Activated naive CD8-positive, alpha-beta T cell treated with anti-CD3 and anti-CD28 coated beads, Interleukin-2, amount 50 U/mL, for 24 hours (primary cell): Measurements from ENCODE around the gene WDR45B.

Experiments
- ATAC-seq: fragments of 150-1000 bp; cut with Tn5 transposase; one replicate; pipeline ENCODE4 v1.10.0; 2021
- DNase-seq: peaks from one replicate; pipeline ENCODE4 v3.0.0; 2021
- H3K27ac Mint-ChIP-seq: one replicate; pipeline ENCODE4 v1.8.0; 2021; ENCODE audit warnings: mild to moderate bottlenecking, mixed read lengths
- H3K27me3 Mint-ChIP-seq: one replicate; pipeline ENCODE4 v1.8.0; 2021; ENCODE audit warnings: mixed read lengths
- H3K36me3 Mint-ChIP-seq: one replicate; pipeline ENCODE4 v1.8.0; 2021; ENCODE audit warnings: low read depth, mixed read lengths
- H3K4me1 Mint-ChIP-seq: one replicate; pipeline ENCODE4 v1.8.0; 2021; ENCODE audit warnings: mixed read lengths
- H3K4me3 Mint-ChIP-seq: one replicate; pipeline ENCODE4 v1.8.0; 2021; ENCODE audit warnings: mild to moderate bottlenecking, moderate library complexity, mixed read lengths
- H3K9me3 Mint-ChIP-seq: one replicate; pipeline ENCODE4 v1.8.0; 2021; ENCODE audit warnings: mixed read lengths

Gene WDR45B

DNA sequence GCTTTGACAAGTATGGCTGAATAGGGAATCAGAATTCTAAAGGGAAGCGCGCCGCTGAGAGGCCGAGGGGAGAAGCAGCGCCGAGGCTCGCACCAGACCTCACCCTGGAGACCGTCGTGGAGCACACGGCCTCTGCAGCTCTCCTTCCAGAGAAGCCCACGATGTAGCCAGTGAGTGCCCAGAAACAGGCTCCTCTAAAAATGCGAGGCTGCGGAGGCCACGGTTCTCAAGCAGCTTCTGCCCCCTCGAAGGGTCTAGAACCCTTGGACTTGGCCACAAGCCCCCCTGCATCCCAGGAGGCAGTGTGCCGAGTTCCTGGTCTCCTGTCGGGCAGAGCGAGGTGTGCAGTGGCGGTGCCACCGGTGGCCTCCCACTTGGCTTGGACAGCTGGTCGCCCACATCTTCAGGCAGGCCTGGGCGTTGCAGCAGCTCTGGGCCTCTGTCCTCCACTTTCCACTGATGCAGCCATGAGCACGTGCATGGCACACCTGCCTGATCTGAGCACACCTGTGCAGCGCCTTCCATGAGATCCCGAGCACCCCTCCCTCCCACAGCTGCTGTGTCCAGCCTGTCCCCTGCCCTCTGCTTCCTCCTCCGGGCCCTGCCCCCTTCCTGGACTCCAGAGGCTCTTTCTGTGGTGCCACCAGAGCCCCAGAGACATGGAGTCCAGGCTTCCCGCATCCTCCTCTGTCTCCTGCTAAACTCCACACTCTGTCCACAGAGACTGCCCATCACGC lies 18.9 kb upstream of the WDR45B start:
- ATAC-seq = no peak
- no peaks in the 10 kb centered on the region for H3K36me3 Mint-ChIP-seq
- no peak for DNase-seq
- no peak overlapping the region for H3K4me3 Mint-ChIP-seq
- H3K9me3 Mint-ChIP-seq = no peaks in the 10 kb centered on the region
- no peak overlapping the region for H3K27ac Mint-ChIP-seq
- peaks cover 4% of the 10 kb centered on the region for H3K4me1 Mint-ChIP-seq
- H3K27me3 Mint-ChIP-seq = no peaks in the 10 kb centered on the region

DNA sequence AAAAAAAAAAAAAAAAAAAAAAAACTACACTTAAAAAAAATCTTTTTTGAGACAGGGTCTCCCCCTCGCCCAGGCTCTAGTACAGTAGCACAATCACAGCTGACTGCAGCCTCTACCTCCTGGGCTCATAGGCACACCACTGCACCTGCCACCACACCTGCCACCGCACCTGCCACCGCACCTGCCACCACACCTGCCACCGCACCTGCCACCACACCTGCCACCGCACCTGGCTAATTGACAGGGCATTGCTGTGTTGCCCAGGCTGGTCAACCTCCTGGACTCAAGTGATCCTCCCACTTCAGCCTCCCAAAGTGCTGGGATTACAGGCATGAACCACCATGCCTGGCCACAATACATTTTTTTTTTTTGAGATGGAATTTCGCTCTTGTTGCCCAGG lies 17.6 kb upstream of the WDR45B start:
- H3K27me3 Mint-ChIP-seq = no peaks in the 10 kb centered on the region
- H3K9me3 Mint-ChIP-seq = no peaks in the 10 kb centered on the region
- no peak overlapping the region for H3K4me3 Mint-ChIP-seq
- no peak overlapping the region for H3K27ac Mint-ChIP-seq
- peaks cover 4% of the 10 kb centered on the region for H3K4me1 Mint-ChIP-seq
- ATAC-seq (no peak), DNase-seq (no peak)
- H3K36me3 Mint-ChIP-seq = no peaks in the 10 kb centered on the region

DNA sequence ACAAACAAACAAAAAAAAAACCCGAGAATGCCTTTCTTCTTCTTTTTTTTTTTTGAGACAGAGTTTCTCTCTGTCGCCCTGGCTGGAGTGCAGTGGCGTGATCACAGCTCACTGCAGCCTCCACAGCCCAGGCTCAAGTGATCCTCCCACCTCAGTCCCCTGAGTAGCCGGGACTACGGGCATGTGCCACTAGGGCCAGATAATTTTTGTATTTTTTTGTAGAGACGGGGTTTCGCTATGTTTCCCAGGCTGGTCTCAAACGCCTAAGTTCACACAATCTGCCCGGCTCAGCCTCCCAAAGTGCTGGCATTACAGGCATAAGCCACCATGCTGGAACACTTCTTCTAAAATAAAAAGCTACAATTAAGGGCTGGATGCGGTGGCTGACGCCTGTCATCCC lies 17.0 kb upstream of the WDR45B start:
- no peaks in the 10 kb centered on the region for H3K9me3 Mint-ChIP-seq
- no peak overlapping the region for H3K27ac Mint-ChIP-seq
- no peak for ATAC-seq

DNA sequence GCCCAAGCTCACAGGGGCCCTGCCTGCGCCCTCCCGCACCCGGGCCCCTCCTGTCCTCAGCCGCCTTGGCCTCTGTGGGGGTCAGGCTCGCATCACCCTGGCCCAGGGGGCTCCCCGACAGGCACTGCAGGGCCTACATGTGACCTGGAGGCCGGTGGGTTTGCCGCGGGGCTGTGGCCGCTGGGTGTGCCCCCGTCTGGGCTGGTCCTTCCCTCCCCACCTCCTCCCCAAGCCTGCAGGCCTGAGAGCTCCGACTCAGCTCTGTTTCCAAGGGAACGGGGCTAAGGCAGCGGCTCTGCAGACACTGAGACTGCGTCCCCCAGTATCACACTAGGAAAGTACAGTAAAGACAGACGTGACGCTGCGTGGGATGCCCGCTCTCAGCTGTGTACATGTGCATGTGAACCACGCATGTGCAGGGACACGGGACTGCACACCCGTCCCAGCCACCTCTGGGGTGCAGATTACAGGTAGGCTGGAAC lies 16.5 kb upstream of the WDR45B start:
- H3K27me3 Mint-ChIP-seq = no peaks in the 10 kb centered on the region
- ATAC-seq (no peak), DNase-seq (no peak)
- peaks cover 4% of the 10 kb centered on the region for H3K4me1 Mint-ChIP-seq
- H3K9me3 Mint-ChIP-seq = no peaks in the 10 kb centered on the region
- no peak overlapping the region for H3K27ac Mint-ChIP-seq
- no peaks in the 10 kb centered on the region for H3K36me3 Mint-ChIP-seq
- H3K4me3 Mint-ChIP-seq = no peak overlapping the region

More for the DNA sequence above, 17.0 kb upstream of the WDR45B start:
- no peak for DNase-seq
- Mint-ChIP-seq H3K27me3 (no peaks in the 10 kb centered on the region), H3K36me3 (no peaks in the 10 kb centered on the region), H3K4me1 (peaks cover 4% of the 10 kb centered on the region), H3K4me3 (no peak overlapping the region)

DNA sequence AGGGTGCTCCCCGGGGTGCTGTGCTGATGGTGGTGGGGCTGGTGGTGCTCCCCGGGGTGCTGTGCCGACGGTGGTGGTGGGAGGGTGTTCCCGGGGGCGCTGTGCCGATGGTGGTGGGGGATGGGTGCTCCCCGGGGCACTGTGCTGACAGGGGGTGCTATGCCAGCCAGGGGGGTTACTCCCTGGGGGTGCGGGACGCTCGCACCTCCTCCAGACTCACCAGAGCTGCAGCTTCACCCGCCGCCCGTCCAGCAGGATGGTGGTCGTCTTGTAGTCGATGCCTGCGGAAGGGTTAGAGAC lies 16.0 kb upstream of the WDR45B start:
- Mint-ChIP-seq H3K9me3 (no peaks in the 10 kb centered on the region), H3K4me1 (peaks cover 4% of the 10 kb centered on the region), H3K36me3 (no peaks in the 10 kb centered on the region), H3K4me3 (no peak overlapping the region), H3K27me3 (no peaks in the 10 kb centered on the region), H3K27ac (no peak overlapping the region)
- no peak for ATAC-seq
- DNase-seq = no peak

DNA sequence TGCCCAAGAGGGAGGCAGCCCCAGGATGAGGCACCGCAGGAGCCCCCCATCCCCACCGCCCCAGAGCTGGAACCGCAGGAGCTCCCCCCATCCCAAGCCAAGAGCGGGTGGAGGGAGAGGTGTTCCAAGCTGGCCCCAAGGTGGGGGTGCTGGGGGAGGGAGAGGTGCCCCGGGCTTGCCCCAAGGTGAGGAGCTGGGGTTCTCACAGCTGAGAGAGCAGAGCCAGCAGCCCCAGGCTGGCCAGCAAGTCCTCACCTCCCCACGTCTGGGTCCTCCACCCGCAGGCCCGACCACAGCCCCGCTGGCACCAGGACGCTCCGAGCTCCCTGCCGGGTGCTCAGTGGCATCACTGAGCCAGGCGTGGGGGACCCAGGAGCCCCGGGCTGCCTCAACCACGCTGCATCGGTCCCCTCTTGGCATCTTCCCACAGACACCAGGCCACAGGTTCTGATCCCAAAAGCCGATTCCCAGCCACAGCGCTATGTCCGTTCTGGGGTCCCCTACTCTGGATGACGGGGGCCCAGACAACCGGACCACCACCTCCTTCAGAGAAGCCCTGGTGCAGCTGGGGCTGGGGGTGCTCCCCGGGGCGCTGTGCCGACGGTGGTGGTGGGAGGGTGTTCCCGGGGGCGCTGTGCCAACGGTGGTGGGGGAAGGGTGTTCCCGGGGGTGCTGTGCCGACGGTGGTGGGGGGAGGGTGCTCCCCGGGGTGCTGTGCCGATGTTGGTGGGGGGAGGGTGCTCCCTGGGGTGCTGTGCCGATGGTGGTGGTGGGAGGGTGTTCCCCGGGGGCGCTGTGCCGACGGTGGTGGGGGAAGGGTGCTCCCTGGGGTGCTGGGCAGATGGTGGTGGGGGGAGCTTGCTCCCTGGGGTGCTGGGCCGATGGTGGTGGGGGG lies 15.4 kb upstream of the WDR45B start:
- Mint-ChIP-seq H3K36me3 (no peaks in the 10 kb centered on the region), H3K4me1 (peaks cover under 1% of the 10 kb centered on the region), H3K27ac (no peak overlapping the region), H3K4me3 (no peak overlapping the region), H3K27me3 (no peaks in the 10 kb centered on the region), H3K9me3 (no peaks in the 10 kb centered on the region)
- no peak for DNase-seq
- ATAC-seq = no peak

DNA sequence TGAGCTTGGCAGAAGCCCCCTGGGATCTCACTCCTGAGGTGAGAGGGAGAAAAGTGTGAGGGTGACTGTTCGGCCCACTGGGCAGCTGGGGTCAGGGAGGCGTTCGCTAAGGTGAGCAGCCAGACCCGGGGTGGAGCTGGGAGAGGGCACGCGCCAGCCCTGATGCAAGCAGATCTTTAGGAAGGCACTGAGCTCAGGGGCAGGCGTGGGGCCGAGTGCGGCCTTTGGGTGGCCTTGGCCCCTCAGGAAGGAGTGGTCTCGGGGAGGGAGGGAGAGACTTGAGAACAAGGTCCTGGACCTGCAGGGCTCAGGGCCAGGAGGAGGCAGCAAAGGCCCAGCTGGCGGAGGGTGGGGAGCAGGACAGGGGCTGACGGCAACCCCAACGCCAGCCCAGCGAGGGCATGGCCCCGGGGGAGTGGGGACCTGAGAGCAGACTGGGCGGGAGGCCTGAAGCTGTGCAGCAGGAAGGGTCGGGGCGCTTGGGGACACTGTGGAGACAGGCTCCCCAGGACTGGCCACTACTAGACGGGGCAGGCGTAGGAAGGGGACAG lies 14.5 kb upstream of the WDR45B start:
- no peaks in the 10 kb centered on the region for H3K27me3 Mint-ChIP-seq

DNA sequence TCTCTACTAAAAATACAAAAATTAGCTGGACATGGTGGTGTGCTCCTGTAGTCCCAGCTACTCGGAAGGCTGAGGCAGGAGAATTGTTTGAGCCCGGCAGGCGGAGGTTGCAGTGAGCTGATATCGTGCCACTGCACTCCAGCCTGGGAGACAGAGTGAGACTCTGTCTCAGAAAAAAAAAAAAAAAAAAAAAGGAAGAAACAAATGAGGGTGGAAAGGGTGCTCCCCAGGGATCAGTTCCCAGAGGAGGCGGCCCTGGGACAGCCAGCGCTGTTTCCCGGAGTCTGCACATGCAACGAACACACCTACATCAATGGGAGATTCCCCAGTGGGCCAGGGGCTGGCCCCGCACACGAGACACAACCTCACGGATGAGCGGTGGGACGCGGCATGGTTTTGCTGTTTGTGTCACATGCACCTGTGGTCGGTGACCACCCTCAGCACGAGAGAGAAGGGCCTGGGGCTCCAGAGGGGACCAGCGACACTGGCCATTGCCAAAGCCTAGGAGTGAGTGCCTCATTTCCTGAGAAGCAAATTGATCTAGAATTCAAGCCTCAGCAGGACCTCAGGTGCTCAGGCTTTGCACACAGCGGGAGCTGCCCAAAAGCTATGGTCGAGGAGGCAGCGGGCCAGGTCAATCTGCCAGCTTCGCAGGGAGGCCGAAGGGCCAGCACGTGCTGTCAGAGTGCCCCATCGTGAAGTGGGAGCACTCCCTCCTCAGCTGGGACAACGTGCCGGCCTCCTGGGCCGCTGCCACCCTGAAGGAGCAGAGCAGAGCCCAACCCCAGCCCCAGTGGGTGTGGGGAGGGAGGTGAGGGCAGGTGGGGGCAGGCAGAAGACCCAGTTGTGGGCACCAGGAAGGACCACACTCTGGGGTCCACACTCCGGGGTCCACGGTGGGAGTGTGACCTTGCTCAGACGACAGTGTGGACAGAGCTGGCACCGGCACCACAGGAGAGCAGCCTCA lies 13.8 kb upstream of the WDR45B start:
- no peak overlapping the region for H3K4me3 Mint-ChIP-seq
- no peak overlapping the region for H3K27ac Mint-ChIP-seq

More for the DNA sequence above, 14.5 kb upstream of the WDR45B start:
- Mint-ChIP-seq H3K36me3 (no peaks in the 10 kb centered on the region), H3K27ac (no peak overlapping the region), H3K9me3 (no peaks in the 10 kb centered on the region), H3K4me3 (no peak overlapping the region), H3K4me1 (no peaks in the 10 kb centered on the region)
- ATAC-seq = peak; percentile 25
- no peak for DNase-seq

DNA sequence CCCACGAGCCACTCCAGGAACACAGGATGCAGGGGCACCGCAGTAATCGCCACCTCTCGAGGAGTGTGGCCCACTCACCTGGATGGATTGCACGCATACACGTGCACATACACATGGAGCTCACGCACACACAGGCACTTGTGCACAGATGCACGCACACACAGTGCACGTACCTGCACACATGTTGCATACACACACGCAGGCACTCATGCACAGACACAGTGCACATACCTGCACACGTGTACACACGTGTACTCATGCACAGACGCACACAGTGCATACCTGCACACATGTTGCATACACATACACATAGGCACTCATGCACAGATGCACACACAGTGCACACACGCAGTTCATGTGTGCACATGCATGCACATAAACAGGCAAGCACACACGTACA lies 11.6 kb upstream of the WDR45B start:
- no peak for ATAC-seq
- DNase-seq = no peak
- H3K4me1 Mint-ChIP-seq = no peaks in the 10 kb centered on the region
- H3K27me3 Mint-ChIP-seq = no peaks in the 10 kb centered on the region
- no peaks in the 10 kb centered on the region for H3K9me3 Mint-ChIP-seq
- no peak overlapping the region for H3K4me3 Mint-ChIP-seq
- no peaks in the 10 kb centered on the region for H3K36me3 Mint-ChIP-seq
- H3K27ac Mint-ChIP-seq = no peak overlapping the region

More for the DNA sequence above, 13.8 kb upstream of the WDR45B start:
- H3K36me3 Mint-ChIP-seq = no peaks in the 10 kb centered on the region
- no peaks in the 10 kb centered on the region for H3K4me1 Mint-ChIP-seq
- DNase-seq = no peak
- no peak for ATAC-seq
- no peaks in the 10 kb centered on the region for H3K9me3 Mint-ChIP-seq
- H3K27me3 Mint-ChIP-seq = no peaks in the 10 kb centered on the region

DNA sequence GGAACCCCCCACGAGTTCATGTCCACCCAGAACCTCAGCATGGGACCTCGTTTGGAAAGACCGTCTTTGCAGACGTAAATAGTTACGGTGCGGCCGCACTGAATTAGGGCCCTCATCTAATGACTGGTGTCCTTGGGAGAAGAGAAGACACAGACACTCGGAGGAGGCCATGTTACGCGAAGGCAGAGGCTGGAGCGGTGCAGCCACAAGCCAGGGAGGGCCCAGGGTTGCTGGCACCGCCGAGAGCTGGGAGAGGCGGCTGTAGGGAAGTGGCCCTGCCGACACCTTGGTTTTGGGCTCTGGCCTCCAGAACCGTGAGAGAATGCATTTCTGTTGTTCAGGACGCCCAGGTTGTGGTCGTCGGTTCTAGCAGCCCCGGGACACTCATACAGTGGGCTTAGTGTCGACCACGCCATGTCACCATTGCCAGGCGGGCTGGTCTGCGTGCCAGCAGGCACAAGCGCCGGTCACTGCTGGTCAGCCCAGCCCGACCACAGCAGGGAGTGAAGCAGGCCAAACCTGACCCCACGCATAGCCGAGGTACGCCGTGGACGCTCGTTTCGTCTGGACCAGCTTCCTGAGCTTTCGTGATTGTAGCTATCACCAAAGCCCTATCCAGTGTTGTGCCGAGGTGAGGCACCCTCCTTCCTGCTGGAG lies 10.7 kb upstream of the WDR45B start:
- Mint-ChIP-seq H3K4me1 (no peaks in the 10 kb centered on the region), H3K36me3 (no peaks in the 10 kb centered on the region), H3K9me3 (no peaks in the 10 kb centered on the region), H3K27me3 (no peaks in the 10 kb centered on the region), H3K4me3 (no peak overlapping the region), H3K27ac (no peak overlapping the region)
- ATAC-seq = no peak
- DNase-seq = no peak

DNA sequence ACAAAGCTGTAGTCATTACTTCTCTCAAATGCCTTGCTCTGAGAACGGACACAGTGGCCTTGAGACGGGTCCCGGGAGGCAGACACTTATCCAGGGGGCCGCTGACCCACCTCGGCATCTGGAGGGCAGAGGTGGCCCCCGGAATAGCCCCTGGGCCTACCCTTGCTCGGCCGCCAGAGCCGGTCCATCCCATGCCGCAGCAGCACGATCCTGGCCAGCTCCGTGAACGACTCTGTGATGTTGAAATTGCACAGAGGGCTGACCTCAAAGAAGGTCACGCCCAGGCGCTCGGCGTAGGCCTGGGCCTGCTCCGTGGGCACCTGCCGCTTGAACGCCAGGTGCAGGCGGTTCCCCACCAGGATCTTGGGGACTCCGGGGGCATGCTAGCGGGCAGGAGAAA lies 10.1 kb upstream of the WDR45B start:
- H3K4me1 Mint-ChIP-seq = no peaks in the 10 kb centered on the region
- H3K4me3 Mint-ChIP-seq = no peak overlapping the region
- ATAC-seq (no peak), DNase-seq (no peak)
- no peaks in the 10 kb centered on the region for H3K27me3 Mint-ChIP-seq
- H3K9me3 Mint-ChIP-seq = no peaks in the 10 kb centered on the region
- no peak overlapping the region for H3K27ac Mint-ChIP-seq
- no peaks in the 10 kb centered on the region for H3K36me3 Mint-ChIP-seq

DNA sequence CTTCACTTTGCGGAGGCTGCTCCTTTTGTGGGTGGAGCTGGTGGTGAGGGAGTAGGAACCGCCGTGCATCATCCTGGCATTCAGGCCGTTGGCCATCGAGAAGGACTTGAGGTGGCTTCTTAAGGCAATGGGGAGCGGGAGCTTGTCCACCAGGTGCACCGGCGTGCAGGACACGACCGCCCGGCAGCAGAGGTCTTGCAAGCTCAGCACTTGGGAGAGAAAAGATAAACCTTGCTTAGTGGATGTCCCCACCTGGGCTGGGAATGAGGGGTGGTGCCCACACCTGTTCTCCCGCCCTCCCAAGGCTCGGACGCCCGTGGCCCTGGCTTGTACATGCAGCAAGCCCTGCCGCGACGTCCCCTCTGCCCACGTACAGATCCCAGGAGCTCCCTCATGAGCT lies 9.7 kb upstream of the WDR45B start:
- DNase-seq (no peak), ATAC-seq (no peak)
- Mint-ChIP-seq H3K27me3 (no peaks in the 10 kb centered on the region), H3K27ac (no peak overlapping the region), H3K9me3 (no peaks in the 10 kb centered on the region), H3K36me3 (no peaks in the 10 kb centered on the region), H3K4me1 (no peaks in the 10 kb centered on the region), H3K4me3 (no peak overlapping the region)

DNA sequence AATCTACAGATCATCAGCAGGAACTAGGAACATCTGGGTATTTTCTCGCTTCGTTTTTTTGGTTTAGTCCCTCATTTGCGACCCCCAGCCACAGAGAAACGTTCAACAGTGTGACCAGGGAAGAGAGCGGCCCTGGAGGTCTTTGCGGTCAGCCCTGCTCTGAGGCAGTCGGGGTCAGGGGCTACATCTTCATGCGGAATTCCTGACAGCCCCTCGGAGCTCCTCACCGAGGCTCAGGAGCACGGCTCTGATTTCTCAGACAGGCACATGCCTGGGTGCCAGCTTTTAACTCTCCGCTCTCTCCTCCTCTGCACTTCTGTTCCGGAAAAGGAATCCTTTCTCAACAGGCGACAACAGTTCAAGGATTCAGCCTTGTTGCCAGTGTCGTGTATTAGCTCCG lies 8.0 kb upstream of the WDR45B start:
- Mint-ChIP-seq H3K4me3 (no peak overlapping the region), H3K4me1 (no peaks in the 10 kb centered on the region), H3K36me3 (no peaks in the 10 kb centered on the region), H3K9me3 (no peaks in the 10 kb centered on the region), H3K27me3 (no peaks in the 10 kb centered on the region), H3K27ac (no peak overlapping the region)
- no peak for DNase-seq
- ATAC-seq = no peak

DNA sequence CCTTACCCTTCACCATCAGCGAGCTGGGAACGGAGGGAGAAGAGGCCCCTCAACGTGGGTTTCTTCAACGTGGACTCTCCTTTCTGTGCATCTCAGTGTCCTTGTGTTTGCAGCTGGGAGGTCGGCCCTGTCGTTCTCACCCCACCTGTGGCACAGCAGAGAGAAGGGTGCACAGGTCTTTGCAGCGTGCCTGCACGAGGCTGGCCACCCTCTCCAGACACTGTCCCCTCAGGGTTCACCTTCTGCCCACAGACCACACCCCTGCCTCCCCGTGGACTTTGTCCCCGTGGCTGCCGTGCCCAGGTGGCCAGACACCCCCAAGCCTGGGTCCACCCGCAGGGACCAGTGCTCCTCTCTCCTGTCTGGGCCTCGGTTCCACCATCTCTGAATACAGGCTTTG lies 7.3 kb upstream of the WDR45B start:
- Mint-ChIP-seq H3K27me3 (no peaks in the 10 kb centered on the region), H3K9me3 (no peaks in the 10 kb centered on the region), H3K4me1 (no peaks in the 10 kb centered on the region), H3K27ac (no peak overlapping the region), H3K36me3 (no peaks in the 10 kb centered on the region), H3K4me3 (no peak overlapping the region)
- ATAC-seq = no peak
- no peak for DNase-seq
